ENCODE measurements around the gene CRHR2.

DNA sequence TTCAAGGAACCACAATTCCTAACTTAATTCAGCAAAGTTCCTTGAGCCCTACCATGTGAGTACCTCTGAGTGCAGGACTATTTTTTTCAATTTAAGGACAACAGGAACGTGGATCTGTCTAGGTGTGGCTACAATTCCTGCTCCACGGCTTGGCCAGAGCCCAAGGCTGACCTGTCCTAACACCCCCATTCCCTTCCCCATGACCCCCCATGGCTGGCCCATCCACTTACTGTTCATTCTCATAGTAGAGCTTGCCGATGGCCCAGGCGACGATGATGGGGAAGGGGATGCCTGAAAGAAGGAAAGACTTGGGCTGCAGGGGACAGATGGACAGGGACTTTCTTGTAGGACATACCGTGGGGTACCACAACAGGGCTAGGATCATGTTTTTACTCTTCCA is 20.3 kb downstream of the CRHR2 start:
- no peak for TF ChIP-seq POLR2A (IDR thresholded peaks at IDR 0.05)
- TF ChIP-seq, protein P1, sequence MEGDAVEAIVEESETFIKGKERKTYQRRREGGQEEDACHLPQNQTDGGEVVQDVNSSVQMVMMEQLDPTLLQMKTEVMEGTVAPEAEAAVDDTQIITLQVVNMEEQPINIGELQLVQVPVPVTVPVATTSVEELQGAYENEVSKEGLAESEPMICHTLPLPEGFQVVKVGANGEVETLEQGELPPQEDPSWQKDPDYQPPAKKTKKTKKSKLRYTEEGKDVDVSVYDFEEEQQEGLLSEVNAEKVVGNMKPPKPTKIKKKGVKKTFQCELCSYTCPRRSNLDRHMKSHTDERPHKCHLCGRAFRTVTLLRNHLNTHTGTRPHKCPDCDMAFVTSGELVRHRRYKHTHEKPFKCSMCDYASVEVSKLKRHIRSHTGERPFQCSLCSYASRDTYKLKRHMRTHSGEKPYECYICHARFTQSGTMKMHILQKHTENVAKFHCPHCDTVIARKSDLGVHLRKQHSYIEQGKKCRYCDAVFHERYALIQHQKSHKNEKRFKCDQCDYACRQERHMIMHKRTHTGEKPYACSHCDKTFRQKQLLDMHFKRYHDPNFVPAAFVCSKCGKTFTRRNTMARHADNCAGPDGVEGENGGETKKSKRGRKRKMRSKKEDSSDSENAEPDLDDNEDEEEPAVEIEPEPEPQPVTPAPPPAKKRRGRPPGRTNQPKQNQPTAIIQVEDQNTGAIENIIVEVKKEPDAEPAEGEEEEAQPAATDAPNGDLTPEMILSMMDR (IDR thresholded peaks at IDR 0.05): no peak

Data from right lobe of liver (tissue), 4 donors.